ENCODE measurements around the gene FRMPD4.

Gene FRMPD4

DNA sequence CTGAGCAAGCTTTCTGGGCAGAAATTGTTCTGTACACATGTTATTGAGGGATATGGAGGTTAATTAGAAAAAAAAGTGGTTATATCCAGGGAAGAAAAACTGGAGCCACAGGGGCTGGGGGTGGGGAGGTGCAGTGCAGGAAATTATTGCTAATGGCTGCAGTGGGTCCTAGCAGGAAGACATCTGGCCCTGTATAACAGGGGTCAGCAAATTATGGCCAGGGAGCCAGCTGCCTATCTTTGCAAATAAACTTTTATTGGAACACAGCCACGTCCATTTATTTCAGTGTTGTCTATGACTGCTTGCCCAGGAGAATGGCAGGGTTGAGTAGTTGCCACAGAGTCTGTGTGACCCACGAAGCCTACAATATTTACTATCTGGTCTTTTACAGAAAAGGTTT lies 629.6 kb downstream of the FRMPD4 start:
- Histone ChIP-seq H3K4me1 (ENCODE audit: control insufficient read depth, insufficient read depth, low read length, unreplicated experiment) (no peaks in the 10 kb centered on the region), H3K27me3 (ENCODE audit: insufficient read depth, low read length) (no peaks in the 10 kb centered on the region), H3K27ac (ENCODE audit: low read depth, low read length) (no peak overlapping the region), H2AFZ (ENCODE audit: low read length, unreplicated experiment) (no peak overlapping the region), H3K36me3 (ENCODE audit: insufficient read depth, low read length) (no peaks in the 10 kb centered on the region), H3K4me3 (ENCODE audit: low read depth, low read length) (no peak overlapping the region), H3K79me2 (ENCODE audit: control insufficient read depth, insufficient read depth, low read length, unreplicated experiment) (no peaks in the 10 kb centered on the region)

DNA sequence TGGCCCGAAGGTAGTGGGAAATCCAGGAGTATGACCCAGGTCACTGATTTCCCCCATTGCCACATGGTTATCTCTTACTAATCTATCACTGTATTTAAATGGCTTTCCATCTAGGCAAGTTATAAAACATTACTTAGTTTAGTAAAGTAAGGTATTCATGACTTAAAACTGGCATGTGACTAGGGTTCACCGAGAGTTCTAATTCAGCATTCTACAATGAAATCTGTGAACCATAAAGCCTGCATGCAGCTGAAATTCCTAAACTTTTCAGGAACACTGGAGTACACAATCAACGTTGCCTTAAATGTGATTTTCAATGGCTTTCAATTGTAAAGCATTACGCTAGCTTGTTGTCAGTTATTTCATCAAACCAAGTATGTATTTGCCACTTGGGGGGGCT lies 630.2 kb downstream of the FRMPD4 start:
- H3K4me3 ChIP-seq (ENCODE audit: low read depth, low read length) = no peak overlapping the region

DNA sequence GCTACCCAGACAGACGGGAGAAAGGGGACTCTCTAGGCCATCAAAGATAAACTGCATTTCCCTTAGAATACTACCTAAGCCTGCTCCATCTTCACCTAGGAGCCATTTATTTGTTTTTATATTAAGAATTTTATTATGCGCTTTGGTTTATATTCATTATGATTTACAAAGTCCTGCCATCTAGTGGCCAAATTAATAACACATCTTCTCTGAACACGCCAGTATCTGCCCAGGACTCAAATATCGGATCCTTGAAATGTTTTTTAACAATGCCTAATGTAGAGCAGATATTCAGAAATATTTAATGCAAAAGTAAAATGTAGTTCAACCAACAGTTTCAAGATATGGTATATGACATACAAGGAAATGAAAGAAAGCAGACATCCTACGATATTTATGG lies 632.2 kb downstream of the FRMPD4 start:
- peaks cover 7% of the 10 kb centered on the region for H3K27me3 ChIP-seq (ENCODE audit: insufficient read depth, low read length)
- H3K79me2 ChIP-seq (ENCODE audit: control insufficient read depth, insufficient read depth, low read length, unreplicated experiment) = no peaks in the 10 kb centered on the region
- H2AFZ ChIP-seq (ENCODE audit: low read length, unreplicated experiment) = no peak overlapping the region
- H3K4me1 ChIP-seq (ENCODE audit: control insufficient read depth, insufficient read depth, low read length, unreplicated experiment) = no peaks in the 10 kb centered on the region
- no peak overlapping the region for H3K4me3 ChIP-seq (ENCODE audit: low read depth, low read length)
- no peaks in the 10 kb centered on the region for H3K36me3 ChIP-seq (ENCODE audit: insufficient read depth, low read length)
- H3K27ac ChIP-seq (ENCODE audit: low read depth, low read length) = no peak overlapping the region

More for the DNA sequence above, 630.2 kb downstream of the FRMPD4 start:
- no peak overlapping the region for H3K27ac ChIP-seq (ENCODE audit: low read depth, low read length)
- H3K4me1 ChIP-seq (ENCODE audit: control insufficient read depth, insufficient read depth, low read length, unreplicated experiment) = no peaks in the 10 kb centered on the region
- H3K79me2 ChIP-seq (ENCODE audit: control insufficient read depth, insufficient read depth, low read length, unreplicated experiment) = no peaks in the 10 kb centered on the region
- no peaks in the 10 kb centered on the region for H3K36me3 ChIP-seq (ENCODE audit: insufficient read depth, low read length)
- H2AFZ ChIP-seq (ENCODE audit: low read length, unreplicated experiment) = no peak overlapping the region
- H3K27me3 ChIP-seq (ENCODE audit: insufficient read depth, low read length) = peaks cover under 1% of the 10 kb centered on the region; the same call in 1 of the 2 replicates

DNA sequence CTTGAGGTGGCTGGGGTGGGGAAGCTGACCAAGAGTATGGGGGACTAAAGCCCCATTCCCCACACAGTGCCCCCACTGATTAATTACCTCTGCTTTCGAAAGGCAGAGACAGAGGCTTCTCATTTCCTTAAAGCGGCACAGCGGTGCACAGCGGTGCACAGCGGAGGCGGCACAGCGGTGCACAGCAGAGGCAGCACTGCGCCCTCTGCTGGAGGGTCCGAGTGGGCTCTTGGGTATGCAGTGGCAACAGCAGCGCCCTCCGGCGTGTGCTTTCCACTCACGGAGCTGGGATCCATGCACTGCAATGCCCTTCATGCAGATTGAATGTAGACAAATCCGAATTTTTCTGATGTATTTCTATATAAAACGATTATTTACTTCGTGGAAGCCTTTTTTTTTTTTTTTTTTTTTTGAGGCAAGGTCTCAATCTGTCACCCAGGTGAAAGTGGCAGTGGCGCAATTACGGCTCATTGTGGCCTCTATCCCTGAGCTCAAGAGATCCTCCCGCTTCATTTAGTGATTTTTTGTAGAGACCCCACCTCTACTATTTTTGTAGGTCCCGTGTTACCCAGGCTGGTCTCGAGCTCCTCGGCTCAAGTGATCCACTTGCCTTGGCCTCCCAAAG lies 633.3 kb downstream of the FRMPD4 start:
- H3K4me1 ChIP-seq (ENCODE audit: control insufficient read depth, insufficient read depth, low read length, unreplicated experiment) = no peaks in the 10 kb centered on the region
- H3K27ac ChIP-seq (ENCODE audit: low read depth, low read length) = no peak overlapping the region
- no peak overlapping the region for H2AFZ ChIP-seq (ENCODE audit: low read length, unreplicated experiment)
- H3K79me2 ChIP-seq (ENCODE audit: control insufficient read depth, insufficient read depth, low read length, unreplicated experiment) = no peaks in the 10 kb centered on the region
- no peaks in the 10 kb centered on the region for H3K36me3 ChIP-seq (ENCODE audit: insufficient read depth, low read length)
- no peak overlapping the region for H3K4me3 ChIP-seq (ENCODE audit: low read depth, low read length)
- H3K27me3 ChIP-seq (ENCODE audit: insufficient read depth, low read length) = peaks cover 7% of the 10 kb centered on the region
